GM12878 (cell line): Measurements from ENCODE around the gene ATXN8OS.

Experiments
- ATF2 ChIP-seq: IDR thresholded peaks from 2 replicates; pipeline ENCODE4 v1.6.1; 2012; ENCODE audit warnings: low read length, inconsistent platforms
- CREM ChIP-seq: IDR thresholded peaks from 2 replicates; pipeline ENCODE4 v1.6.1; 2014; ENCODE audit warnings: antibody characterized with exemption, low read depth
- EP300 ChIP-seq, 2 experiments: fragments of 150-350 bp in 1 of 2; IDR thresholded peaks; 2 replicates each; pipeline ENCODE4 v1.6.1; 2011 to 2012; ENCODE audit warnings: low read depth in 2 of 2, low read length in 2 of 2, borderline replicate concordance in 1 of 2, improper control_type of control experiment in 1 of 2, inconsistent platforms in 1 of 2; ENCODE audit not compliant: control insufficient read depth in 1 of 2
- ESRRA ChIP-seq: IDR thresholded peaks from 2 replicates; pipeline ENCODE4 v1.6.1; 2012; ENCODE audit warnings: mild to moderate bottlenecking, low read length, improper control_type of control experiment
- MAX ChIP-seq: IDR thresholded peaks from 2 replicates; pipeline ENCODE4 v1.6.1; 2012; ENCODE audit warnings: low read depth, low read length, improper control_type of control experiment
- NFYB ChIP-seq: IDR thresholded peaks from 2 replicates; pipeline ENCODE4 v1.6.1; 2011; ENCODE audit warnings: low read depth, mild to moderate bottlenecking, low read length, improper control_type of control experiment, moderate library complexity; ENCODE audit not compliant: insufficient read depth
- SUZ12 ChIP-seq: fragments of 200-600 bp; sonication (generic); IDR thresholded peaks from one replicate; pipeline ENCODE4 v1.6.1; 2018; ENCODE audit warnings: antibody characterized with exemption, mild to moderate bottlenecking; ENCODE audit not compliant: unreplicated experiment
- TAF1 ChIP-seq: IDR thresholded peaks from 2 replicates; pipeline ENCODE4 v1.6.1; 2011; ENCODE audit warnings: mild to moderate bottlenecking, low read depth, low read length, borderline replicate concordance
- ZNF24 ChIP-seq: fragments of 450-650 bp; IDR thresholded peaks from 2 replicates; pipeline ENCODE4 v1.6.1; 2017; ENCODE audit warnings: antibody characterized with exemption, mild to moderate bottlenecking
- TF ChIP-seq, protein P1 (sequence below), 3 experiments: IDR thresholded peaks in 2 of 3; conservative IDR thresholded peaks in 1 of 3; 2 replicates each; pipeline ENCODE4 v1.5.1; 2011; ENCODE audit warnings: low read depth in 3 of 3, low read length in 3 of 3, mild to moderate bottlenecking in 3 of 3, control low read depth in 2 of 3, moderate library complexity in 2 of 3, inconsistent platforms in 1 of 3, mixed read lengths in 1 of 3; ENCODE audit not compliant: control insufficient read depth in 2 of 3, insufficient read depth in 1 of 3; ENCODE audit errors: extremely low read depth in 1 of 3

DNA sequence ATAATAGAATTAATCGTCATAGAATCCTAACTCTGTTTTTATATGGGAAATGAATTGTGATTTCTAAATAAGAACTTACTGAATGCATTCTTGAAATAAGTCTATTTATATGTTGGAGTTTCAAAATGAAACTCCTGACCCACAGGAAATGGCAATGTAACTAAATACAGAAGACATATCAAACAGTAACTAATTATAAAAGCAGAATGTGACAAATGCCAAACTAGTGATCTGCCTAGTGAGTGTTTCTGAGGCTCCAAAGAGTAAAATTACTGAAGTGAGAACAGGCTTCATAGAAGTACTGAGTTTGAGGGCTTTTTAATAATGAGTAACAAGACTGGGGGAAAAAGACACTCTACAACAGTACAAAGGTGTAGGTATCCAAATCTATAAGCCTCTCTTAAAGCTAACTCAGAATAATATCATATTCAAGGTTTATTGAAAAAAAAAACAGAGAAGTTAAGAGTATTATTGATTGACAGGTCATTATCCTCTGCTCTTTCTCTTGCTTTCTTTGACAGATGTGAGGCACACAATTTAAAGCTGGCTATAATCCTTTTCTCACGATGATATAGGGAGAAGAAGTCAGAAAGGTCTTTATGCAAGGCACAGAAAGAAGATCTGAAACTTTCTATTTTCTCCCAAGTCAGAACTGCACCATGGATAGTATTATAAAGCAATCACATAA is 17.4 kb upstream of the ATXN8OS start:
- no peak for TF ChIP-seq ZNF24
- no peak for TF ChIP-seq TAF1
- no peak for TF ChIP-seq NFYB
- TF ChIP-seq MAX, result no peak
- no peak for TF ChIP-seq ATF2
- TF ChIP-seq, protein P1, sequence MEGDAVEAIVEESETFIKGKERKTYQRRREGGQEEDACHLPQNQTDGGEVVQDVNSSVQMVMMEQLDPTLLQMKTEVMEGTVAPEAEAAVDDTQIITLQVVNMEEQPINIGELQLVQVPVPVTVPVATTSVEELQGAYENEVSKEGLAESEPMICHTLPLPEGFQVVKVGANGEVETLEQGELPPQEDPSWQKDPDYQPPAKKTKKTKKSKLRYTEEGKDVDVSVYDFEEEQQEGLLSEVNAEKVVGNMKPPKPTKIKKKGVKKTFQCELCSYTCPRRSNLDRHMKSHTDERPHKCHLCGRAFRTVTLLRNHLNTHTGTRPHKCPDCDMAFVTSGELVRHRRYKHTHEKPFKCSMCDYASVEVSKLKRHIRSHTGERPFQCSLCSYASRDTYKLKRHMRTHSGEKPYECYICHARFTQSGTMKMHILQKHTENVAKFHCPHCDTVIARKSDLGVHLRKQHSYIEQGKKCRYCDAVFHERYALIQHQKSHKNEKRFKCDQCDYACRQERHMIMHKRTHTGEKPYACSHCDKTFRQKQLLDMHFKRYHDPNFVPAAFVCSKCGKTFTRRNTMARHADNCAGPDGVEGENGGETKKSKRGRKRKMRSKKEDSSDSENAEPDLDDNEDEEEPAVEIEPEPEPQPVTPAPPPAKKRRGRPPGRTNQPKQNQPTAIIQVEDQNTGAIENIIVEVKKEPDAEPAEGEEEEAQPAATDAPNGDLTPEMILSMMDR (IDR thresholded peaks at IDR 0.05 in 2 of 3, conservative IDR thresholded peaks at IDR 0.05 in 1 of 3; ENCODE audit: control insufficient read depth in 2 of 3, extremely low read depth in 1 of 3, insufficient read depth in 1 of 3, low read depth in 3 of 3, low read length in 3 of 3), result no peak
- TF ChIP-seq CREM, result no peak
- no peak for TF ChIP-seq SUZ12
- no peak for TF ChIP-seq ESRRA
- TF ChIP-seq EP300 (IDR thresholded peaks at IDR 0.05; ENCODE audit: borderline replicate concordance in 1 of 2, control insufficient read depth in 1 of 2, low read depth in 2 of 2, low read length in 2 of 2), result no peak
